Measurements from ENCODE around the gene CLIC4. TPM values are rescaled to one million over a fixed set of nuclear protein-coding genes. Genes with fewer than 3 reads are reported as not detected.

CLIC4 gene
- total and polyA plus RNA-seq, 2 of the 8 experiments (the other 6 are each of a cell fraction or from before 2014, with no cell fraction given) = 77.5 to 293 TPM

DNA sequence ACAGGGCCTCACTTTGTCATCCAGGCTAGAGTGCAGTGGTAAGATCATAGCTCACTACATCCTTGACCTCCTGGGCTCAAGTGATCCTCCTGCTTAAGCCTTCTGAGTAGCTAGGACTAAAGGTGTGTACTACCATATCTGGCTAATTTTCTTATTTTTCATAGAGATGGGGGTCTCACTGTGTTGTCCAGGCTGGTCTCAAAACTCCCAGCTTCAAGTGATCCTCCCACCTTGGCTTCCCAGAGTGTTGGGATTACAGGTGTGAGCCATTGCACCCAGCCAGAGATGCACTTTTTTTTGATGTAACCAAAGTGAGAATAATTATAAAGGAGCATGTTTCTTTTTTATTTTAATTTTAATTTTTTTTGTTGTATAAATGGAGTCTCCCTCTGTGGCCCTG, 28.4 kb downstream of the CLIC4 start (continued):
- TF ChIP-seq CTCF (IDR thresholded peaks at IDR 0.05; ENCODE audit: control extremely low read depth in 1 of 3, insufficient read depth in 1 of 3, low read depth in 1 of 3, low read length in 3 of 3) = no peak
